ENCODE measurements around the gene ARHGAP32.

The ARHGAP32 gene

DNA sequence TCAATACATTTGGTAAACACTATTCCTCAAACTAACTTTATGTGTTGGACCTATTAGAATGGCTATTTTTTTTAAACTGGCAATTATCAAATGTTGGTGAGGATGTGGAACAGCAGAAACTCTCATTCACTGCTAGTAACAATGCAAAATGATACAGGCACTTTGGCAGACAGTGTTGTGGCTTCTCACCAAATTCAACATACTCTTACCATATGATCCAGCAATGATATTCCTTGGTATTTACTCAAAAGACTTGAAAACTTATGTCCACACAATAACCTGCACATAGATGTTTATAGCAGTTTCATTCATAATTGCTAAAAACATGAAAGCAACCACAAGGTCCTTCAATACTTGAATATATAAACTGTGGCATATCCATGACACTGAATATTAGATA is 136.9 kb downstream of the ARHGAP32 start:
- H3K4me3 ChIP-seq (ENCODE audit: low read length) = no peak overlapping the region
- H3K9me3 ChIP-seq (ENCODE audit: control insufficient read depth, low read depth, low read length) = no peaks in the 10 kb centered on the region
- H3K27me3 ChIP-seq (ENCODE audit: control insufficient read depth, insufficient read depth, low read length) = no peaks in the 10 kb centered on the region
- no peak overlapping the region for H3K27ac ChIP-seq (ENCODE audit: low read length)
- H3K9ac ChIP-seq (ENCODE audit: low read length) = no peak overlapping the region
- no peaks in the 10 kb centered on the region for H3K4me1 ChIP-seq (ENCODE audit: control insufficient read depth, low read depth, low read length)
- no peaks in the 10 kb centered on the region for H3K36me3 ChIP-seq (ENCODE audit: control insufficient read depth, low read depth, low read length)

DNA sequence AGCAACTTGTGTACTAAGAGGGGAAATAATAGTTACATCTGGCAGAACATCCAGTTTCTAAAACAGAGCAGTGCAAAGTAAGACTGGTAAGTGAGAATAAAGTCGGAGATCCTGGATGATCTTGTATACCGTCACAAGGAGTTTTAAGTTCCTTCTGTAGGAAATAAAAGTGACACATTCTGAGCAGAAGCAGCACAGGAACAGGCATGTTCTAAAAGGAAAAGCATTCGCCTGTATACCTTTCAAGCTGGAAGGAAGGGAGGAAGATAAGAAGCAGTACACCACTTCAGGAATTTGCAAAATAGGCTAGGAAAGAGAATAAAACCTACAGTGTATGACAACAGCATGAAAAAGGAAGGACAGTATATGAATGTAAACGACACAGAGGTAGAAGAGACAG is 143.2 kb downstream of the ARHGAP32 start:
- Histone ChIP-seq H3K27me3 (ENCODE audit: control insufficient read depth, insufficient read depth, low read length) (no peaks in the 10 kb centered on the region), H3K27ac (ENCODE audit: low read length) (no peak overlapping the region), H3K36me3 (ENCODE audit: control insufficient read depth, low read depth, low read length) (no peaks in the 10 kb centered on the region), H3K4me1 (ENCODE audit: control insufficient read depth, low read depth, low read length) (no peaks in the 10 kb centered on the region), H3K9me3 (ENCODE audit: control insufficient read depth, low read depth, low read length) (no peaks in the 10 kb centered on the region), H3K4me3 (ENCODE audit: low read length) (no peak overlapping the region), H3K9ac (ENCODE audit: low read length) (no peak overlapping the region)

DNA sequence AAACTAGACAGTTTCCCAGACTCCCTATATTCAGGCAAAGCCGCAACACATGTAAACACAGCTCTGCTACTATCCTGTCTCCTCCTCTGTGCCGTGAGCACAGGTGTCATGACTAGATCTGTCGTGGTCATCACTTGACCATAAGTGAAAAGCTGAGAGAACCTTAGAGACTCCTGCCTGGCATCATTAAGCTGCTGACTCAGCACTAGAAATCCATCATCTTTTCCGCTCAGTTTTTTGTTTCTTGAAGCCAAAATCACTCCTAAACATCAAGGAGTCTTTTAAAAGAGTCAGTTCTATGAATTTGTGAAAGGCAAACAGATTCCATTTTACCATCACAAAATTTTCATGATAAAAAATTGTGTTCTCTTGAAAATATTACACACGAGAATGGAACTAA is 147.0 kb downstream of the ARHGAP32 start:
- no peak overlapping the region for H3K9ac ChIP-seq (ENCODE audit: low read length)
- H3K4me3 ChIP-seq (ENCODE audit: low read length) = no peak overlapping the region
- H3K27me3 ChIP-seq (ENCODE audit: control insufficient read depth, insufficient read depth, low read length) = no peaks in the 10 kb centered on the region
- H3K4me1 ChIP-seq (ENCODE audit: control insufficient read depth, low read depth, low read length) = no peaks in the 10 kb centered on the region
- no peak overlapping the region for H3K27ac ChIP-seq (ENCODE audit: low read length)
- no peaks in the 10 kb centered on the region for H3K36me3 ChIP-seq (ENCODE audit: control insufficient read depth, low read depth, low read length)
- no peaks in the 10 kb centered on the region for H3K9me3 ChIP-seq (ENCODE audit: control insufficient read depth, low read depth, low read length)

DNA sequence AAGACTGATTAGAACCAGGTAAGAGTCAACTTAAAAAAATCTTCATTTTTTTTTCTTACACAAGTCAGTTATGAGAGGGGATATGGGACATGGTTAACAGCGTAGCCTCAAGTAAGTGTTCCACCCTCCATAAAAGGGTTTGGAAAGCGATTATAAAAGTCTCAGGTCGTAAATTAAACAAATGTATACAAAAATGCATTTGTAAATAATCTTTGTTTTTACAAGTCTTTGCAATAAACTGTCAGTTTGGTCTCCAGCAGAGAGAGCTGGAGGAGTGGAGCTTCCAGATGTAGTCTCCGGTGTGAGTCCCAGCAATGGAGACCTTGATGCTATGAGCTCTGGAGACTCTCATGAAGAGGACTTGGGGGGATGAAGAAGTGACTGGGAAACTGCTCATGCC is 149.6 kb downstream of the ARHGAP32 start:
- Histone ChIP-seq H3K9me3 (ENCODE audit: control insufficient read depth, low read depth, low read length) (no peaks in the 10 kb centered on the region), H3K36me3 (ENCODE audit: control insufficient read depth, low read depth, low read length) (no peaks in the 10 kb centered on the region), H3K4me1 (ENCODE audit: control insufficient read depth, low read depth, low read length) (no peaks in the 10 kb centered on the region), H3K27me3 (ENCODE audit: control insufficient read depth, insufficient read depth, low read length) (no peaks in the 10 kb centered on the region), H3K27ac (ENCODE audit: low read length) (no peak overlapping the region), H3K9ac (ENCODE audit: low read length) (no peak overlapping the region), H3K4me3 (ENCODE audit: low read length) (no peak overlapping the region)

DNA sequence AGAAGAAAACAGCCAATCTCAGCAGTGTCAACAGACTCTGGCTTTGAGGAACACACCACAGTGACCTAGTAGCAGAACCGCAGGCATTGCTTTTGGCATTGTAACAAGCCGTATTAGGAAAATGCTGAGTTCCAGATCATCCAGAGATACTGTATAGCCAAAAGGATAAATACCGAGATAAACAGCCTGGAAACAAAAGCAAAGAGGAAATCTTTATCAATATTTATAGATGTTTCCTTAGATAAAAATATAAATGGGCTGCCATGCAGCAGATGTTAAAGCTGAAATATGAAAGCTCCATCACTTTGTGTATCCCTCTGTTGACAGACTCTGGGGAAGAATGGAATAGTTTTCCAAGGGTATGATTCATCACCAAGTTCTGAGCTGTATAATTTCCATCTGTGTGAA is 150.5 kb downstream of the ARHGAP32 start:
- H3K27ac ChIP-seq (ENCODE audit: low read length) = no peak overlapping the region
- H3K9me3 ChIP-seq (ENCODE audit: control insufficient read depth, low read depth, low read length) = no peaks in the 10 kb centered on the region
- no peaks in the 10 kb centered on the region for H3K27me3 ChIP-seq (ENCODE audit: control insufficient read depth, insufficient read depth, low read length)
- H3K4me3 ChIP-seq (ENCODE audit: low read length) = no peak overlapping the region
- H3K4me1 ChIP-seq (ENCODE audit: control insufficient read depth, low read depth, low read length) = no peaks in the 10 kb centered on the region
- H3K9ac ChIP-seq (ENCODE audit: low read length) = no peak overlapping the region
- no peaks in the 10 kb centered on the region for H3K36me3 ChIP-seq (ENCODE audit: control insufficient read depth, low read depth, low read length)

DNA sequence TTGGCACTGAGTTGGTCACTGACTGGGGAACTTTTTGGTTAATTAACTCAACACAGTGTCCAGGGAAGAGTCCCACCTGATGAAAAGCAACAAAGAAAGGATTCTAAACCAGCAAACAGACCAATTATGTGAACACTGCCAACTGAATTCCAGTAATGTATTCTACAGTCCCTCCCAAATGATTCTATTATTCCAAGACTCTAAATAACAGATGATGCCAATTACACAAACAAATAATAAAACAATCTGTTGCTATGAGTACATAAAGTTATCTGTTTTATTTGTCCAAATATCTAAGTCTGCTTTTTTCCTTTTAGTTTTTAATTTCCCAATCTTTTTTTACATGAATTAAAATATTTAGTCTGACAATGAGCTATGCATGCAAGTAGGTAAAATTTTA is 151.2 kb downstream of the ARHGAP32 start:
- no peaks in the 10 kb centered on the region for H3K36me3 ChIP-seq (ENCODE audit: control insufficient read depth, low read depth, low read length)
- no peak overlapping the region for H3K9ac ChIP-seq (ENCODE audit: low read length)
- H3K9me3 ChIP-seq (ENCODE audit: control insufficient read depth, low read depth, low read length) = no peaks in the 10 kb centered on the region
- H3K27ac ChIP-seq (ENCODE audit: low read length) = no peak overlapping the region
- H3K4me1 ChIP-seq (ENCODE audit: control insufficient read depth, low read depth, low read length) = no peaks in the 10 kb centered on the region
- H3K27me3 ChIP-seq (ENCODE audit: control insufficient read depth, insufficient read depth, low read length) = no peaks in the 10 kb centered on the region
- no peak overlapping the region for H3K4me3 ChIP-seq (ENCODE audit: low read length)

DNA sequence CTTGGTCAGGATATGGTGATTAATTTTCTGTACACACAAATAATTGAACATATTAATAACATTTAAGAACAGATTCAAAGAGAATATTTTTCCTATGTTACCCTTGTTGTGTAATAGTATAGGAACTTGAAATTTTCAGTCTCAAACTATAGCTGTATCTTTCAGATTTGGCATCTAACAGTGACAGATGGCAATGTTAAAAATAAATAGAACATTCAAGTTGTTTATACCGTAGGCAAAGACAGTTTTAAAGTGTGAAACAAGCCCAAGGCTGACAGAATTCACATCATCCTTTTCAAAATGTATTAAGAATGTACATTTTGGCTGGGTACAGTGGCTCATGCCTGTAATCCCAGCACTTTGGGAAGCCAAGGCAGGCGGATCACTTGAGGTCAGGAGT is 156.9 kb downstream of the ARHGAP32 start:
- Histone ChIP-seq H3K27ac (ENCODE audit: low read length) (no peak overlapping the region), H3K36me3 (ENCODE audit: control insufficient read depth, low read depth, low read length) (no peaks in the 10 kb centered on the region), H3K9me3 (ENCODE audit: control insufficient read depth, low read depth, low read length) (no peaks in the 10 kb centered on the region), H3K9ac (ENCODE audit: low read length) (no peak overlapping the region), H3K4me1 (ENCODE audit: control insufficient read depth, low read depth, low read length) (no peaks in the 10 kb centered on the region), H3K27me3 (ENCODE audit: control insufficient read depth, insufficient read depth, low read length) (no peaks in the 10 kb centered on the region), H3K4me3 (ENCODE audit: low read length) (no peak overlapping the region)

DNA sequence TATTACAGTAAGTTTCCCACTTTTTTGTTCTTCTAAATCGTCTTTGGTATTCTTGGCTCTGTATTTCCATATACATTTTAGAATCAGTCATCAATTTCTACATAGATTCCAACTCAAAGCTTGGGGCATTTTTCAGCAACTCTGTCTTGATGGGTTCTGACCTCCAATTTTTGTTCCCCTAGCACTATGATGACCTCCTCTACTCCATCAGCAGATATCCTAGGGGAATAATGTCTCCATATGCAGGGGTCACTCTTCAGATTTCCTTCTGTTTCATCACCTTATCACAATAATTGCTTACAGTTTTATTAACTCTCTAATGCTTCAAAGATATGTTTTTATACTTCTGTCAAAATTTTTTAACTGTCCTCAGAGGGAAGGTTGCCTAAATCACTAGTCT is 158.1 kb downstream of the ARHGAP32 start:
- Histone ChIP-seq H3K4me1 (ENCODE audit: control insufficient read depth, low read depth, low read length) (no peaks in the 10 kb centered on the region), H3K9me3 (ENCODE audit: control insufficient read depth, low read depth, low read length) (no peaks in the 10 kb centered on the region), H3K27me3 (ENCODE audit: control insufficient read depth, insufficient read depth, low read length) (no peaks in the 10 kb centered on the region), H3K4me3 (ENCODE audit: low read length) (no peak overlapping the region), H3K36me3 (ENCODE audit: control insufficient read depth, low read depth, low read length) (no peaks in the 10 kb centered on the region), H3K27ac (ENCODE audit: low read length) (no peak overlapping the region), H3K9ac (ENCODE audit: low read length) (no peak overlapping the region)

DNA sequence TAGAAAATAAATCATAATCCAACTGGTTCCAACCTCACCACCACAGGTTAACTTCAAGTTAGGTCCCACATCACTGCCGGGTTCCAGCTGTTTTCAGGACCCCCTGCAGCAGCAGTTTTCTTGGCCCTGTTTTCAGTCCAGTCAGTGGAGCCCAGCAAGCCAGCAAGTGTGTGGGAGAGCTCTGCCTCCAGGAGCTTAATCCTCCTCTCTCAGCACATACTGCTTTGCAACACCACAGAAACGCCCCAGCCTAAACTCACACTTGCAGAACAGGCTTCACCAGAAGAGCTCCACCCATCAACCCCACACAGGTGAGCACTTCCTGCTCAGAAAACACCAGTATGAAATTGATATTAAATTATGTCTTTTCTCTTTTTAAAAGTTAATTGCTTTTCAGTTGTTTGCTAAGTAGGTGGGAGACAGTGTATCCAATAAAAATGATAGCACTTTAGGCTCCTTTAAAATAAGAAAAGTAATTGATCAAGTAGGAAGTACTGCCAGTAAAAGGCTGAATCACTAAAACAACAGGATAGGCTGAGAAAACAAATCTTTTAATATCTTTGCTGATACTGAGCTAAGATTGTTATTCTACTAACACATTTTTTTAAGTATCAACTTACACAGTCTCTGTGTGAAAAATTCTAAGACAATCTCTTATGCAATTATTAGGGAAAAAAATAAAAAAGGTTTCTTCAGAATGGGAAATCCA is 168.0 kb downstream of the ARHGAP32 start:
- no peak overlapping the region for H3K27ac ChIP-seq (ENCODE audit: low read length)
- no peak overlapping the region for H3K4me3 ChIP-seq (ENCODE audit: low read length)
- no peaks in the 10 kb centered on the region for H3K36me3 ChIP-seq (ENCODE audit: control insufficient read depth, low read depth, low read length)
- H3K9me3 ChIP-seq (ENCODE audit: control insufficient read depth, low read depth, low read length) = no peaks in the 10 kb centered on the region
- H3K4me1 ChIP-seq (ENCODE audit: control insufficient read depth, low read depth, low read length) = peaks cover 8% of the 10 kb centered on the region
- H3K9ac ChIP-seq (ENCODE audit: low read length) = no peak overlapping the region
- no peaks in the 10 kb centered on the region for H3K27me3 ChIP-seq (ENCODE audit: control insufficient read depth, insufficient read depth, low read length)

DNA sequence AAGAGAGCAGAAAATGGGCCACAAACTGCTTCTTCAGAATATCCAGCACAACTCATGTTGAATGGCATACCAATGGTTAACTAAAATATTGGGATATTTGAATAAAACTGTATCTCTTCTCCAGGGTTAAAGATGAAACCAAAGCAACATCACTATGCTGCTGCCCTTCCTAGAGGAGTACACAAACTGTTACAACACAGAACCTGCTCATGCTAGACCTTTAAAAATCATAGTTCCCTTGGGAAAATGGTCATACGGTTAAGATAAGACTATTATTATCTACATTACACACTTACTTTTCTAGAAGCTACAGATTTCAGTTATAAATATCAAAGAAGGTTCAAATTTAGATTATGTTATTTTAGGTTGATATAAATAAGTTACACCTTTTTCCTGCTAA is 170.8 kb downstream of the ARHGAP32 start:
- Histone ChIP-seq H3K4me1 (ENCODE audit: control insufficient read depth, low read depth, low read length) (peaks cover 8% of the 10 kb centered on the region), H3K27ac (ENCODE audit: low read length) (no peak overlapping the region), H3K9me3 (ENCODE audit: control insufficient read depth, low read depth, low read length) (no peaks in the 10 kb centered on the region), H3K27me3 (ENCODE audit: control insufficient read depth, insufficient read depth, low read length) (no peaks in the 10 kb centered on the region), H3K36me3 (ENCODE audit: control insufficient read depth, low read depth, low read length) (no peaks in the 10 kb centered on the region), H3K9ac (ENCODE audit: low read length) (no peak overlapping the region), H3K4me3 (ENCODE audit: low read length) (no peak overlapping the region)

DNA sequence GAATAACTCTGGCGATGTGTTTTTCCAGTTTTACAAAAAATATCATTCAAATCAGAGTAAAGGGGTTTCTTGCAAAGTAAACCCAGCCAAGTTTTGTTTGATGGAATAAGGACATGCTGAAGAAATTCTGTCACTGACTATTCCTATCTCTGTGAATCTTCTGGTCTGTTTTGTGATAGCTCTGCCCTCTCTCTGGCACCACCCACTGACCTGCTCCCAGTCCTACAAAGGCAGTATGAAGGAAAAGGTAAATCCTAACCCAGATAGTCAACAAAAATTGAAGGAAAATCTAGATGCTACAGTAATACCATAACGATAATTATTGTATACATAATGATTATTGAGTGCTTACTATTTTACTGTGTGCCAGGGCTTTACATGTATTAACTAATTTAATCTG is 173.1 kb downstream of the ARHGAP32 start:
- Histone ChIP-seq H3K4me1 (ENCODE audit: control insufficient read depth, low read depth, low read length) (peaks cover 3% of the 10 kb centered on the region), H3K9ac (ENCODE audit: low read length) (no peak overlapping the region), H3K27me3 (ENCODE audit: control insufficient read depth, insufficient read depth, low read length) (no peaks in the 10 kb centered on the region), H3K27ac (ENCODE audit: low read length) (no peak overlapping the region), H3K9me3 (ENCODE audit: control insufficient read depth, low read depth, low read length) (no peaks in the 10 kb centered on the region), H3K36me3 (ENCODE audit: control insufficient read depth, low read depth, low read length) (no peaks in the 10 kb centered on the region), H3K4me3 (ENCODE audit: low read length) (no peak overlapping the region)

DNA sequence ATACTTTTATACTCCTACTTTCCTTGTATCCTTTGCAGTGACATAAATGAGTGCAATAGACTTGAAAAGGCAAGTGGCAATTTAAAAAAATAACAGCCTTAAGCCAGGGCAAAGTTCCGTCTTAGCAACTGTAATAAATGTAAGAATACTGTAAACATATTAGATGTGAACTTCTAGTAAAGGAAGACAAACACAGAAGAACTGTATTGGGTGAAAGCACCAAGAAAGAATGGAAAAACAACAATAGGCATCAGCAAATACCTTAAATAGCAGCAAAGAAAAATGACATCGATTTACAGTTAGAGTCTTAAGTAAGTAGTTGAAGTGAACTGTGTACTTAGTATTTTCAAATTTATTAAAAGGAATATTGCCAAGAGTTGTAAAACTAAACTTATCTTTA is 174.0 kb downstream of the ARHGAP32 start:
- Histone ChIP-seq H3K4me1 (ENCODE audit: control insufficient read depth, low read depth, low read length) (no peaks in the 10 kb centered on the region), H3K9me3 (ENCODE audit: control insufficient read depth, low read depth, low read length) (no peaks in the 10 kb centered on the region), H3K9ac (ENCODE audit: low read length) (no peak overlapping the region), H3K36me3 (ENCODE audit: control insufficient read depth, low read depth, low read length) (no peaks in the 10 kb centered on the region), H3K4me3 (ENCODE audit: low read length) (no peak overlapping the region), H3K27me3 (ENCODE audit: control insufficient read depth, insufficient read depth, low read length) (no peaks in the 10 kb centered on the region), H3K27ac (ENCODE audit: low read length) (no peak overlapping the region)

Data from iPS-18a (cell line).